ENCODE results near the gene GRID2.

GRCh38 chr4:92357966-92358365 lies 54.2 kb downstream of the GRID2 start:
- no peak for TF ChIP-seq MXI1 (IDR thresholded peaks at IDR 0.05; ENCODE audit: borderline replicate concordance, low read depth, low read length)
- TF ChIP-seq POLR2A (IDR thresholded peaks at IDR 0.05; ENCODE audit: low read depth, low read length): no peak
- TF ChIP-seq, protein P1, sequence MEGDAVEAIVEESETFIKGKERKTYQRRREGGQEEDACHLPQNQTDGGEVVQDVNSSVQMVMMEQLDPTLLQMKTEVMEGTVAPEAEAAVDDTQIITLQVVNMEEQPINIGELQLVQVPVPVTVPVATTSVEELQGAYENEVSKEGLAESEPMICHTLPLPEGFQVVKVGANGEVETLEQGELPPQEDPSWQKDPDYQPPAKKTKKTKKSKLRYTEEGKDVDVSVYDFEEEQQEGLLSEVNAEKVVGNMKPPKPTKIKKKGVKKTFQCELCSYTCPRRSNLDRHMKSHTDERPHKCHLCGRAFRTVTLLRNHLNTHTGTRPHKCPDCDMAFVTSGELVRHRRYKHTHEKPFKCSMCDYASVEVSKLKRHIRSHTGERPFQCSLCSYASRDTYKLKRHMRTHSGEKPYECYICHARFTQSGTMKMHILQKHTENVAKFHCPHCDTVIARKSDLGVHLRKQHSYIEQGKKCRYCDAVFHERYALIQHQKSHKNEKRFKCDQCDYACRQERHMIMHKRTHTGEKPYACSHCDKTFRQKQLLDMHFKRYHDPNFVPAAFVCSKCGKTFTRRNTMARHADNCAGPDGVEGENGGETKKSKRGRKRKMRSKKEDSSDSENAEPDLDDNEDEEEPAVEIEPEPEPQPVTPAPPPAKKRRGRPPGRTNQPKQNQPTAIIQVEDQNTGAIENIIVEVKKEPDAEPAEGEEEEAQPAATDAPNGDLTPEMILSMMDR (conservative IDR thresholded peaks at IDR 0.05; ENCODE audit: low read depth, low read length): no peak
- no peak for TF ChIP-seq SMC3 (IDR thresholded peaks at IDR 0.05; ENCODE audit: low read depth, low read length)
- TF ChIP-seq, protein P2, sequence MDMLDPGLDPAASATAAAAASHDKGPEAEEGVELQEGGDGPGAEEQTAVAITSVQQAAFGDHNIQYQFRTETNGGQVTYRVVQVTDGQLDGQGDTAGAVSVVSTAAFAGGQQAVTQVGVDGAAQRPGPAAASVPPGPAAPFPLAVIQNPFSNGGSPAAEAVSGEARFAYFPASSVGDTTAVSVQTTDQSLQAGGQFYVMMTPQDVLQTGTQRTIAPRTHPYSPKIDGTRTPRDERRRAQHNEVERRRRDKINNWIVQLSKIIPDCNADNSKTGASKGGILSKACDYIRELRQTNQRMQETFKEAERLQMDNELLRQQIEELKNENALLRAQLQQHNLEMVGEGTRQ (IDR thresholded peaks at IDR 0.05; ENCODE audit: low read depth, low read length): no peak
- TF ChIP-seq FOS (IDR thresholded peaks at IDR 0.05; ENCODE audit: low read depth, low read length): no peak
- TF ChIP-seq RFX5 (IDR thresholded peaks at IDR 0.05; ENCODE audit: low read depth, low read length): no peak
- TF ChIP-seq MAFK (IDR thresholded peaks at IDR 0.05; ENCODE audit: low read depth, low read length): no peak
- no peak for TF ChIP-seq RAD21 (IDR thresholded peaks at IDR 0.05; ENCODE audit: low read length)
- no peak for TF ChIP-seq CHD1 (IDR thresholded peaks at IDR 0.05; ENCODE audit: low read depth, low read length)
- no peak for TF ChIP-seq ELK1 (IDR thresholded peaks at IDR 0.05; ENCODE audit: borderline replicate concordance, low read depth, low read length)
